Urinary bladder (tissue), 4 donors: ENCODE results near the gene AFF3. TPM values are rescaled to one million over a fixed set of nuclear protein-coding genes. Genes with fewer than 3 reads are reported as not detected.

Source experiments
- DNase-seq: peaks from one replicate; pipeline ENCODE4 v3.0.0-alpha.2; 2015; ENCODE audit errors: extremely low spot score
- H3K27ac ChIP-seq: one replicate; pipeline ENCODE4 v1.5.1; 2013; ENCODE audit warnings: low read depth, mild to moderate bottlenecking, moderate library complexity
- H3K36me3 ChIP-seq: one replicate; pipeline ENCODE4 v1.6.1; 2013; ENCODE audit warnings: mild to moderate bottlenecking, moderate library complexity; ENCODE audit not compliant: insufficient read depth
- H3K4me1 ChIP-seq: one replicate; pipeline ENCODE4 v1.6.1; 2013; ENCODE audit warnings: mild to moderate bottlenecking, moderate library complexity; ENCODE audit not compliant: insufficient read depth
- H3K4me3 ChIP-seq: one replicate; pipeline ENCODE4 v1.5.1; 2013; ENCODE audit warnings: low read depth, low read length
- WGBS: extraction: QIAGEN DNeasy Blood & Tissue Kit; methylation state at CpG from one replicate; pipeline ENCODE4 v1.1.7; 2013; 5-methylcytosine and 5-hydroxymethylcytosine counted together
- polyA plus RNA-seq: library from polyadenylated mRNA; stranded (reverse); fragments of 200-250 nt; gene quantifications from one replicate; pipeline ENCODE4 v1.2.3, GENCODE V29; 2013
- total RNA-seq: library from RNA; depleted of rRNA; stranded (reverse); fragments of >200 nt; gene quantifications from one replicate; pipeline ENCODE4 v1.2.3, GENCODE V29; 2014
- donor health status: healthy with polysubstance abuse.
- donor health status: healthy.

Gene AFF3
- total and polyA plus RNA-seq, 2 donors, result 15.1 to 43.5 TPM

- no peaks in the 10 kb centered on the region for H3K36me3 ChIP-seq
- H3K4me1 ChIP-seq, result no peaks in the 10 kb centered on the region
- no peak overlapping the region for H3K4me3 ChIP-seq
- H3K27ac ChIP-seq, result no peak overlapping the region
- DNase-seq, result no peak
- WGBS, result 56% methylated on average over 3 of the region's 3 CpGs
Observed at GRCh38 chr2:99841749-99842148, 300.6 kb downstream of the AFF3 start.

GRCh38 chr2:99840831-99841230 is 301.6 kb downstream of the AFF3 start:
- WGBS, result 86% methylated on average over 3 of the region's 3 CpGs
- Histone ChIP-seq H3K36me3 (no peaks in the 10 kb centered on the region), H3K4me1 (no peaks in the 10 kb centered on the region), H3K4me3 (no peak overlapping the region), H3K27ac (no peak overlapping the region)
- no peak for DNase-seq

- WGBS, result 61% methylated on average over 6 of the region's 6 CpGs
- no peaks in the 10 kb centered on the region for H3K4me1 ChIP-seq
Observed at GRCh38 chr2:99836690-99837605, 305.4 kb downstream of the AFF3 start.

GRCh38 chr2:99834426-99834825 is 308.0 kb downstream of the AFF3 start:
- Histone ChIP-seq H3K36me3 (no peaks in the 10 kb centered on the region), H3K4me1 (no peaks in the 10 kb centered on the region), H3K4me3 (no peak overlapping the region), H3K27ac (no peak overlapping the region)
- DNase-seq, result no peak
- 71% methylated on average over 6 of the region's 6 CpGs for WGBS

More at GRCh38 chr2:99836690-99837605, 305.4 kb downstream of the AFF3 start:
- H3K4me3 ChIP-seq, result no peak overlapping the region
- peak; percentile 28 for DNase-seq
- no peak overlapping the region for H3K27ac ChIP-seq
- H3K36me3 ChIP-seq, result no peaks in the 10 kb centered on the region

GRCh38 chr2:99833586-99834201 is 308.7 kb downstream of the AFF3 start:
- 71% methylated on average over 8 of the region's 8 CpGs for WGBS
- DNase-seq, result peak; percentile 18
- no peak overlapping the region for H3K4me3 ChIP-seq
- no peak overlapping the region for H3K27ac ChIP-seq
- no peaks in the 10 kb centered on the region for H3K36me3 ChIP-seq
- no peaks in the 10 kb centered on the region for H3K4me1 ChIP-seq

- H3K27ac ChIP-seq, result no peak overlapping the region
- H3K4me3 ChIP-seq, result no peak overlapping the region
- no peak for DNase-seq
- no peaks in the 10 kb centered on the region for H3K4me1 ChIP-seq
- H3K36me3 ChIP-seq, result no peaks in the 10 kb centered on the region
- WGBS, result 86% methylated on average over 1 of the region's 1 CpG
Observed at GRCh38 chr2:99832926-99833325, 309.5 kb downstream of the AFF3 start.

- Histone ChIP-seq H3K4me3 (no peak overlapping the region), H3K27ac (no peak overlapping the region), H3K4me1 (no peaks in the 10 kb centered on the region), H3K36me3 (no peaks in the 10 kb centered on the region)
- no peak for DNase-seq
- 91% methylated on average over 7 of the region's 7 CpGs for WGBS
Observed at GRCh38 chr2:99831772-99832171, 310.6 kb downstream of the AFF3 start.

- Histone ChIP-seq H3K4me3 (no peak overlapping the region), H3K27ac (no peak overlapping the region), H3K36me3 (no peaks in the 10 kb centered on the region), H3K4me1 (no peaks in the 10 kb centered on the region)
- no peak for DNase-seq
- 85% methylated on average over 8 of the region's 8 CpGs for WGBS
Observed at GRCh38 chr2:99827296-99827999, 314.9 kb downstream of the AFF3 start.

- no peak for DNase-seq
Observed at GRCh38 chr2:99825630-99826029, 316.8 kb downstream of the AFF3 start.

GRCh38 chr2:99824758-99825157 is 317.6 kb downstream of the AFF3 start:
- no peak for DNase-seq
- WGBS, result 77% methylated on average over 6 of the region's 6 CpGs
- H3K4me1 ChIP-seq, result no peaks in the 10 kb centered on the region
- H3K27ac ChIP-seq, result no peak overlapping the region
- H3K4me3 ChIP-seq, result no peak overlapping the region
- no peaks in the 10 kb centered on the region for H3K36me3 ChIP-seq

More at GRCh38 chr2:99825630-99826029, 316.8 kb downstream of the AFF3 start:
- no peaks in the 10 kb centered on the region for H3K36me3 ChIP-seq
- no peaks in the 10 kb centered on the region for H3K4me1 ChIP-seq
- H3K27ac ChIP-seq, result no peak overlapping the region
- no peak overlapping the region for H3K4me3 ChIP-seq

- no peaks in the 10 kb centered on the region for H3K36me3 ChIP-seq
- H3K4me1 ChIP-seq, result no peaks in the 10 kb centered on the region
- no peak overlapping the region for H3K27ac ChIP-seq
- no peak for DNase-seq
- H3K4me3 ChIP-seq, result no peak overlapping the region
- 74% methylated on average over 9 of the region's 9 CpGs for WGBS
Observed at GRCh38 chr2:99822474-99823207, 319.7 kb downstream of the AFF3 start.

GRCh38 chr2:99821984-99822383 is 320.4 kb downstream of the AFF3 start:
- Histone ChIP-seq H3K4me3 (no peak overlapping the region), H3K27ac (no peak overlapping the region), H3K4me1 (no peaks in the 10 kb centered on the region), H3K36me3 (no peaks in the 10 kb centered on the region)
- no peak for DNase-seq
- WGBS, result 95% methylated on average over 6 of the region's 6 CpGs

GRCh38 chr2:99821572-99821971 is 320.8 kb downstream of the AFF3 start:
- Histone ChIP-seq H3K4me3 (no peak overlapping the region), H3K4me1 (no peaks in the 10 kb centered on the region), H3K36me3 (no peaks in the 10 kb centered on the region), H3K27ac (no peak overlapping the region)
- no peak for DNase-seq
- WGBS, result 91% methylated on average over 7 of the region's 7 CpGs
